Measurements from ENCODE around the gene NAPSA. TPM values are rescaled to one million over a fixed set of nuclear protein-coding genes. Genes with fewer than 3 reads are reported as not detected.

The NAPSA gene
- total and polyA plus RNA-seq, 2 experiments from 2014 or later = 0.53 to 3.5 TPM

- DNase-seq (ENCODE audit: low read depth in 1 of 2, low spot score in 1 of 2) = no peak
- Histone ChIP-seq H3K9me3 (ENCODE audit: low read depth) (no peaks in the 10 kb centered on the region), H3K27me3 (no peaks in the 10 kb centered on the region), H3K4me1 (ENCODE audit: low read depth) (no peaks in the 10 kb centered on the region), H3K36me3 (peaks cover 5% of the 10 kb centered on the region), H3K4me3 (no peak overlapping the region), H3K27ac (no peak overlapping the region)
- TF ChIP-seq CTCF (IDR thresholded peaks at IDR 0.05; ENCODE audit: low read depth, low read length) = no peak
These were observed 22.4 kb upstream of the NAPSA start for GRCh38 chr19:50387868-50388245.

DNA sequence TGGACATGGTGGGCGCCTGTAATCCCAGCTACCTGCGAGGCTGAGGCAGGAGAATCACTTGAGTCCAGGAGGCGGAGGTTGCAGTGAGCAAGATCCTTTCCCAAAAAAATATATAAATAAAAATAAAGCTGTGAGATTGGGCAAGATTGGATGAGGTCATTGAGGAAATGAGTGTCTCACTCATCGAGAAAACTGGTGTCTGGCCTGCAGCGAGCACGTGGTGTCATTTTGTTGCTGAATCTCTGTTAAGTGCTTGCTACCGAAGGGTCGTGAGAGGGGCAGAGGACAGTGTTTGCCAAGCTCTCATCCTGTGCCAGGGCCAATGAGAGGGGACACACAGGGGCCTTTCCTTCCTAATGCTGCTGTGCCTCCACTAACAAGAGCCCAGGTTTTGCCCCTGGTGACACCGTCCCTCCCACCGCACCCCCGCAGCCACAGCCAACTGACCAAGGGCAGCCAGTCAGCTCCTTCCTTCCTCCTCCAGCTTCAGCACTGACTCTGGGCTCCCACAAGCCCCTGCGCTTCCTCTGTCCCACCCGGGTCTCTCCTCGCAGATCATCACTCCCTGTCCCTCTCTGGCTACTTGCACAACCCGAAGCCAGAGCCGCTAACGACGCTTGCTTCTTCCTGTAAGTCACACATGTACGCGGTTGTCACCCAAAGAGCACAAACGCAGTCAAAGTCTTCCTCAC lies 21.9 kb upstream of the NAPSA start:
- Histone ChIP-seq H3K27ac (no peak overlapping the region), H3K4me3 (no peak overlapping the region), H3K27me3 (no peaks in the 10 kb centered on the region), H3K4me1 (ENCODE audit: low read depth) (no peaks in the 10 kb centered on the region), H3K36me3 (peaks cover 7% of the 10 kb centered on the region), H3K9me3 (ENCODE audit: low read depth) (no peaks in the 10 kb centered on the region)
- TF ChIP-seq CTCF (IDR thresholded peaks at IDR 0.05; ENCODE audit: low read depth, low read length) = no peak
- peak in 1 of 2 donors; percentile 47 for DNase-seq (ENCODE audit: low read depth in 1 of 2, low spot score in 1 of 2)

- no peak for TF ChIP-seq CTCF (IDR thresholded peaks at IDR 0.05; ENCODE audit: low read depth, low read length)
- Histone ChIP-seq H3K4me3 (peak overlapping the region; percentile 45), H3K36me3 (peaks cover 7% of the 10 kb centered on the region), H3K9me3 (ENCODE audit: low read depth) (no peaks in the 10 kb centered on the region), H3K27me3 (no peaks in the 10 kb centered on the region), H3K4me1 (ENCODE audit: low read depth) (peaks cover 18% of the 10 kb centered on the region), H3K27ac (peak overlapping the region; percentile 44)
- peak; percentile 11 to 27 for DNase-seq (ENCODE audit: low read depth in 1 of 2, low spot score in 1 of 2)
These were observed 19.5 kb upstream of the NAPSA start for GRCh38 chr19:50384685-50385535.

- no peaks in the 10 kb centered on the region for H3K27me3 ChIP-seq
- H3K4me1 ChIP-seq (ENCODE audit: low read depth) = peaks cover 19% of the 10 kb centered on the region
- DNase-seq (ENCODE audit: low read depth in 1 of 2, low spot score in 1 of 2) = peak; percentile 98 to 100
- H3K36me3 ChIP-seq = peaks cover 7% of the 10 kb centered on the region
- H3K27ac ChIP-seq = peak within 1 kb of the TSS; percentile 48
- H3K4me3 ChIP-seq = peak within 1 kb of the TSS; percentile 45
- no peaks in the 10 kb centered on the region for H3K9me3 ChIP-seq (ENCODE audit: low read depth)
- TF ChIP-seq CTCF (IDR thresholded peaks at IDR 0.05; ENCODE audit: low read depth, low read length) = no peak
These were observed 18.6 kb upstream of the NAPSA start, which contains the start of gene POLD1 for GRCh38 chr19:50383852-50384684. POLD1 (plus strand) TSS chr19:50384347; CDS start chr19:50398852, 14,505 bp downstream.
